Stimulated activated CD8-positive, alpha-beta memory T cell treated with anti-CD3 and anti-CD28 coated beads, Interleukin-7, amount 100 ng/mL, for 1 hour (primary cell): ENCODE results near the gene PCDHA8.
"Not testable (repeated sequence)": the region's sequence is repeated elsewhere in the genome, so short reads cannot be mapped to it uniquely, and the experiment has no call there.

ENCODE experiments used
- DNase-seq, 2 donors: peaks; one replicate each; pipeline ENCODE4 v3.0.0-alpha.2; 2020; ENCODE audit warnings: low read depth in 2 of 2

Gene PCDHA8

GRCh38 chr5:140840978-140841962, at the start of gene PCDHA8:
Gene PCDHA8, plus strand, starts transcription at chr5:140841187. Its CDS starts 135 bp downstream, at chr5:140841322.
- no peak for DNase-seq

DNA sequence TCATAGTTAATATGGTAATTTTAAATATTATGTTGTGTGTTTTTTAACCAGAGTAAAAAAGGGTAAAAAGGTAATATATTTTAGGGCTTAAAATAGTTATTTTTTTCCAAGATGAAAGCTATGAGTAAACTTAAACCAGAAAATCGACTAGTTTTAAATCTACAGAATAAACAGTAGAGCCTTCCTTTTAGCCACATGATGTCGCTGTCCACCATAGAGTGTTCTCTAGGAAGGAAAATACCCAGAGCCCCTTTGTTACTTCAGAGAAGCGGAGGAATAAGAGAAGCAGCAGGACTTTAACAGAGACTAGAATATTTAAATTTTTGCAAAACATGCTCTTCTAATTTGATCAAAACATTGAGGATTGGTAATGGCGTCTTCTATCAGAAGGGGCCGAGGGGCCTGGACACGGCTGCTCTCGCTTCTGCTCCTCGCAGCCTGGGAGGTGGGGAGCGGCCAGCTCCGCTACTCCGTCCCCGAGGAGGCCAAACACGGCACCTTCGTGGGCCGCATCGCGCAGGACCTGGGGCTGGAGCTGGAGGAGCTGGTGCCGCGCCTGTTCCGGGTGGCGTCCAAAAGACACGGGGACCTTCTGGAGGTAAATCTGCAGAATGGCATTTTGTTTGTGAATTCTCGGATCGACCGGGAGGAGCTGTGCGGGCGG, 46.3 kb upstream of the PCDHA8 start, which contains the start of gene PCDHA2:
Gene PCDHA2 (plus strand): TSS at position 258 of the 664 bp plus-strand sequence.
- no peak for DNase-seq

DNA sequence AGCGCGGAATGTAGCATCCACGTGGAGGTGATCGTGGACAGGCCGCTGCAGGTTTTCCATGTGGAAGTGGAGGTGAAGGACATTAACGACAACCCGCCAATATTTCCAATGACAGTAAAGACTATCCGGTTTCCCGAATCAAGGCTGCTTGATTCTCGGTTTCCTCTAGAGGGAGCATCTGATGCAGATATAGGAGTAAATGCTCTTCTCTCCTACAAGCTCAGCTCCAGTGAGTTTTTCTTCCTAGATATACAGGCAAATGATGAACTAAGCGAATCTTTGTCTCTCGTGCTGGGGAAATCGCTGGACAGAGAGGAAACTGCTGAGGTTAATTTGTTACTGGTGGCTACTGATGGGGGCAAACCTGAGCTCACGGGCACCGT, 45.7 kb upstream of the PCDHA8 start:
- no peak for DNase-seq

GRCh38 chr5:140796072-140796717, 44.8 kb upstream of the PCDHA8 start:
- not testable (repeated sequence) for DNase-seq

DNA sequence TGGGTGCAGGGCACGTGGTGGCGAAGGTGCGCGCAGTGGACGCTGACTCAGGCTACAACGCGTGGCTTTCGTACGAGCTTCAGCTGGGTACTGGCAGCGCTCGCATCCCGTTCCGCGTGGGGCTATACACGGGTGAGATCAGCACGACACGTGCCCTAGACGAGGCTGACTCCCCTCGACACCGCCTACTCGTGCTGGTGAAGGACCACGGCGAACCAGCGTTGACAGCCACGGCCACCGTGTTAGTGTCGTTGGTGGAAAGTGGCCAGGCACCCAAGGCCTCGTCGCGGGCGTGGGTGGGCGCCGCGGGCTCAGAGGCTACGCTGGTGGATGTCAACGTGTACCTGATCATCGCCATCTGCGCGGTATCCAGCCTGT, 44.3 kb upstream of the PCDHA8 start:
- DNase-seq: no peak

- no peak for DNase-seq
These were observed 40.0 kb upstream of the PCDHA8 start, which contains the start of gene PCDHA3 for GRCh38 chr5:140800816-140801493. Gene PCDHA3, plus strand, starts transcription at chr5:140801057.

DNA sequence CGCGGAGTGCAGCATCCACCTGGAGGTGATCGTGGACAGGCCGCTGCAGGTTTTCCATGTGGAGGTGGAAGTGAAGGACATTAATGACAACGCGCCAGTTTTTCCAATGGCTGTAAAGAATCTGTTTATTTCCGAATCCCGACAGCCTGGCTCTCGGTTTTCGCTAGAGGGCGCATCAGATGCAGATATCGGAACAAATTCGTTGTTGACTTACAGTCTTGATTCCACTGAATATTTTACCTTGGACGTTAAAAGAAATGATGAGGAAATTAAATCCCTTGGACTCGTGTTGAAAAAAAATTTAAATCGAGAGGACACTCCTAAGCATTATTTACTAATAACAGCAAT, 39.5 kb upstream of the PCDHA8 start:
- no peak for DNase-seq

DNA sequence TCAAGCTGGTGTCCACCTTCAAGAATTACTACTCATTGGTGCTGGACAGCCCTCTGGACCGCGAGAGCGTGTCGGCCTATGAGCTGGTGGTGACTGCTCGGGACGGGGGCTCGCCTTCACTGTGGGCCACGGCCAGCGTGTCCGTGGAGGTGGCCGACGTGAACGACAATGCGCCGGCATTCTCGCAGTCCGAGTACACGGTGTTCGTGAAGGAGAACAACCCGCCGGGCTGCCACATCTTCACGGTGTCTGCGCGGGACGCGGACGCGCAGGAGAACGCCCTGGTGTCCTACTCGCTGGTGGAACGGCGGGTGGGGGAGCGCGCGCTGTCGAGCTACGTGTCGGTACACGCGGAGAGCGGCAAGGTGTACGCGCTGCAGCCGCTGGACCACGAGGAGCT, 38.6 kb upstream of the PCDHA8 start:
- DNase-seq: not testable (repeated sequence)

DNA sequence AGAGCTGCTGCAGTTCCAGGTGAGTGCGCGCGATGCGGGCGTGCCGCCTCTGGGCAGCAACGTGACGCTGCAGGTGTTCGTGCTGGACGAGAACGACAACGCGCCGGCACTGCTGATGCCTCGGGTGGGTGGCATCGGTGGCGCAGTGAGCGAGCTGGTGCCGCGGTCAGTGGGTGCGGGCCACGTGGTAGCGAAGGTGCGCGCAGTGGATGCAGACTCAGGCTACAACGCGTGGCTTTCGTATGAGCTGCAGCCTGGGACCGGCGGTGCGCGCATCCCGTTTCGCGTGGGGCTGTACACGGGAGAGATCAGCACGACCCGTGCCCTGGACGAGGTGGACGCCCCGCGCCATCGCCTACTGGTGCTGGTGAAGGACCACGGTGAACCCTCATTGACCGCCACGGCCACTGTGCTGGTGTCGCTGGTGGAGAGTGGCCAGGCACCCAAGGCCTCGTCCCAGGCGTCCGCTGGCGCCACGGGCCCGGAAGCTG, 38.2 kb upstream of the PCDHA8 start:
- DNase-seq: no peak

DNA sequence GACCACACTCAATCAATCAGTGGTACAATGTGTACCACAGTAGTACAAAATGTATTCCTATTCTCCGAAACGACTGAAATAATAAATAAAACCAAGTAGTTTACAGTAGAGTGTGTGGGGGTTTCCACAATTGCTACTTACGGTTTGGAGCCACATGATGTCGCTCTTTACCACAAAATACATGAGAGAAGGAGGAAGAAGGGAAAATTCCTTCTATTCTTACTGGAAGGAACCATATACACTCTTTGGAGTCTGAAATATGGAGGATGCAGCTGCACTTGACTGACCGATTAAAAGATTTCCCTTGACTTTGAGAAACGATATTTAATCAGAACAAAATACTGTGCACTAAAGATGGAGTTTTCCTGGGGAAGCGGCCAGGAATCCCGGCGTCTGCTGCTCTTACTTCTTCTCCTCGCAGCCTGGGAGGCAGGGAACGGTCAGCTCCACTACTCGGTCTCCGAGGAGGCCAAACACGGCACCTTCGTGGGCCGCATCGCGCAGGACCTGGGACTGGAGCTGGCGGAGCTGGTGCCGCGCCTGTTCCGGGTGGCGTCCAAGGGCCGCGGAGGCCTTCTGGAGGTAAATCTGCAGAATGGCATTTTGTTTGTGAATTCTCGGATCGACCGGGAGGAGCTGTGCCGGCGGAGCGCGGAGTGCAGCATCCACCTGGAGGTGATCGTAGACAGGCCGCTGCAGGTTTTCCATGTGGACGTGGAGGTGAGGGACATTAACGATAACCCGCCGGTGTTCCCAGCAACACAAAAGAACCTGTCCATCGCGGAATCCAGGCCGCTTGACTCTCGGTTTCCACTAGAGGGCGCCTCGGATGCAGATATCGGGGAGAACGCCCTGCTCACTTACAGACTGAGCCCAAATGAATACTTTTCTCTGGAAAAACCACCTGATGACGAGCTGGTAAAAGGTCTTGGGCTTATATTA, 33.9 kb upstream of the PCDHA8 start, which contains the start of gene PCDHA4:
Gene PCDHA4 (plus strand): TSS at position 235 of the 942 bp plus-strand sequence.
- no peak for DNase-seq

DNA sequence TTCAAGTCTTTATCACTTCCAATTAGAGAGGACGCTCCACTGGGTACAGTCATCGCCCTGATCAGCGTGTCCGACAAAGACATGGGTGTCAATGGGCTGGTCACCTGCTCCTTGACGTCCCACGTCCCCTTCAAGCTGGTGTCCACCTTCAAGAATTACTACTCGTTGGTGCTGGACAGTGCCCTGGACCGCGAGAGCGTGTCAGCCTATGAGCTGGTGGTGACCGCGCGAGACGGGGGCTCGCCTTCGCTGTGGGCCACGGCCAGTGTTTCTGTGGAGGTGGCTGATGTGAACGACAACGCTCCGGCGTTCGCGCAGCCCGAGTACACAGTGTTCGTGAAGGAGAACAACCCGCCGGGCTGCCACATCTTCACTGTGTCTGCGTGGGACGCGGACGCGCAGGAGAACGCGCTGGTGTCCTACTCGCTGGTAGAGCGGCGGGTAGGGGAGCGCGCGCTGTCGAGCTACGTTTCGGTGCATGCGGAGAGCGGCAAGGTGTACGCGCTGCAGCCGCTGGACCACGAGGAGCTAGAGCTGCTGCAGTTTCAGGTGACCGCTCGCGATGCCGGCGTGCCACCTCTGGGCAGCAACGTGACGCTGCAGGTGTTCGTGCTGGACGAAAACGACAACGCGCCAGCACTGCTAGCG, 32.6 kb upstream of the PCDHA8 start:
- not testable (repeated sequence) for DNase-seq

GRCh38 chr5:140808889-140809291, 32.1 kb upstream of the PCDHA8 start:
- DNase-seq: no peak

GRCh38 chr5:140821375-140822280, 19.4 kb upstream of the PCDHA8 start, which contains the start of gene PCDHA5:
Gene PCDHA5, plus strand, starts transcription at chr5:140821613.
- DNase-seq: no peak

DNA sequence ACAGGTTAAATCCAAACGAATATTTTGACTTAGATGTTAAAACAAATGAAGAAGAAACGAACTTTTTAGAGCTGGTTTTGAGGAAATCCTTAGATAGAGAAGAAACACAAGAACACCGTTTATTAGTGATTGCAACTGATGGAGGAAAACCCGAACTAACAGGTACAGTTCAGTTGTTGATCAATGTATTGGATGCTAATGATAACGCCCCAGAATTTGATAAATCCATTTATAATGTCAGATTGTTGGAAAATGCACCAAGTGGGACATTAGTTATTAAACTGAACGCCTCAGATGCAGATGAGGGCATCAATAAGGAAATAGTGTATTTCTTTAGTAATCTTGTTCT, 18.7 kb upstream of the PCDHA8 start:
- no peak for DNase-seq

DNA sequence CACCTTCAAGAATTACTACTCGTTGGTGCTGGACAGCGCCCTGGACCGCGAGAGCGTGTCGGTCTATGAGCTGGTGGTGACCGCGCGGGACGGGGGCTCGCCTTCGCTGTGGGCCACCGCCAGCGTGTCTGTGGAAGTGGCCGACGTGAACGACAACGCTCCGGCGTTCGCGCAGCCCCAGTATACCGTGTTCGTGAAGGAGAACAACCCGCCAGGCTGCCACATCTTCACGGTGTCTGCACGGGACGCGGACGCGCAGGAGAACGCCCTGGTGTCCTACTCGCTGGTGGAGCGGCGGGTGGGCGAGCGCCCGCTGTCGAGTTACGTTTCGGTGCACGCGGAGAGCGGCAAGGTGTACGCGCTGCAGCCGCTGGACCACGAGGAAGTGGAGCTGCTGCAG, 18.0 kb upstream of the PCDHA8 start:
- DNase-seq: not testable (repeated sequence)

DNA sequence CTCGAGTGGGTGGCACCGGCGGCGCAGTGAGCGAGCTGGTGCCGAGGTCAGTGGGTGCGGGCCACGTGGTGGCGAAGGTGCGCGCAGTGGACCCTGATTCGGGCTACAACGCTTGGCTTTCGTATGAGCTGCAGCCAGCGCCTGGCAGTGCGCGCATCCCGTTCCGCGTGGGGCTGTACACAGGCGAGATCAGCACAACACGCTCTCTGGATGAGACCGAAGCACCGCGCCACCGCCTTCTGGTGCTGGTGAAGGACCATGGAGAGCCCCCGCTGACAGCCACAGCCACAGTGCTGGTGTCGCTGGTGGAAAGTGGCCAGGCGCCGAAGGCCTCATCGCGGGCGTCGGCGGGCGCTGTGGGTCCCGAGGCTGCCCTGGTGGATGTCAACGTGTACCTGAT, 17.5 kb upstream of the PCDHA8 start:
- DNase-seq: no peak

DNA sequence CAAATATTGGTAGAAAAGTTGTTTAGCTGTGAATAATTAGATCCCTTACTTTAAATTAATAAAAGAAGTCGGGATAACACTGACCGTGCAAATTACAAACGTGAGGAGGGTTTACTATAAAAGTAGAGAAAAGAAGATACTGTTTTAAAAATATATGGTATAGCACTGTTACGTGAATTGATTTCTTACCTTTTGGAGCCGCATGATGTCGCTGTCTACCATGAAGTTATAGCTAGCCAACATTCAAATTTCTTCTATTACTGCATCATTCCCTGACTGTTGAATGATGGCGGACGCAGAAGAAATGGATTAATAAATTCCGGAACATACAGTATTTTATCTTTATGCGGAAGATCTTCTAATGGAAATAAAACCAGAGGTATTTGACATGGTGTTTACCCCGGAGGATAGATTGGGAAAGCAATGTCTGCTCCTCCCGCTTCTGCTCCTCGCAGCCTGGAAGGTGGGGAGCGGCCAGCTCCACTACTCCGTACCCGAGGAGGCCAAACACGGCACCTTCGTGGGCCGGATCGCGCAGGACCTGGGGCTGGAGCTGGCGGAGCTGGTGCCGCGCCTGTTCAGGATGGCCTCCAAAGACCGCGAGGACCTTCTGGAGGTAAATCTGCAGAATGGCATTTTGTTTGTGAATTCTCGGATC, 13.2 kb upstream of the PCDHA8 start, which contains the start of gene PCDHA6:
Gene PCDHA6 (plus strand): TSS at position 257 of the 658 bp plus-strand sequence. CDS start 132 bp downstream, at position 389.
- no peak for DNase-seq

GRCh38 chr5:140828362-140828737, 12.6 kb upstream of the PCDHA8 start:
- DNase-seq: no peak
